K562 (cell line): ENCODE results near the gene COX7A1. TPM values are rescaled to one million over a fixed set of nuclear protein-coding genes. Genes with fewer than 3 reads are reported as not detected.

Experiments
- ATAC-seq: fragments of 200-7000 bp; cut with Tn5 transposase; 3 replicates; pipeline ENCODE4 v1.9.1; 2020; ENCODE audit warnings: moderate library complexity
- Bru-seq: library from RNA; stranded (reverse); fragments of 400-500 nt; gene quantifications from one replicate; lab custom pipeline; 2021; lab: Mats Ljungman, UMichigan
- BruChase-seq, 2 experiments: library from RNA; stranded (reverse); fragments of 400-500 nt; gene quantifications; one replicate each; lab custom pipeline; 2021; lab: Mats Ljungman, UMichigan
- BruUV-seq: library from RNA; stranded (reverse); fragments of 400-500 nt; replicated peaks from 2 replicates; lab custom pipeline; 2021; lab: Mats Ljungman, UMichigan
- CTCF ChIA-PET: fragments of 300-600 bp; formaldehyde crosslinking; extraction: SDS; loops from one replicate; lab custom pipeline; 2021; ENCODE audit warnings: low intra/inter-chr PET ratio; lab: Yijun Ruan, JAX
- POLR2A ChIA-PET: fragments of 300-600, 350-650 bp; sonication (Branson Sonifier 250); formaldehyde crosslinking; extraction: SDS; loops from one replicate; lab custom pipeline; 2021; ENCODE audit warnings: antibody characterized with exemption, inconsistent platforms; lab: Yijun Ruan, JAX
- DNase-seq, 4 experiments: peaks; one replicate each; pipeline versions ENCODE4 v3.0.0 to v3.0.0-alpha.2; 2011 to 2018; ENCODE audit warnings: low spot score in 3 of 4, mixed read lengths in 3 of 4; ENCODE audit errors: extremely low read depth in 1 of 4
- FAIRE-seq: peaks from 2 replicates; lab custom pipeline; 2011; peaks lifted over from hg19 to GRCh38; lab: Jason Lieb, UNC
- H2AFZ ChIP-seq: 2 replicates; pipeline ENCODE4 v1.6.0; 2011; ENCODE audit warnings: low read depth, low read length, control low read depth, inconsistent platforms
- H3K27ac ChIP-seq: fragments of 200-600 bp; 3 replicates; pipeline ENCODE4 v1.8.0; 2011; ENCODE audit warnings: low read depth, mild to moderate bottlenecking, control low read depth, inconsistent platforms, low read length, moderate library complexity, mixed read lengths; ENCODE audit errors: extremely low read depth
- H3K27me3 ChIP-seq, 2 experiments: fragments of 300-600 bp in 1 of 2; 2 replicates in 1 of 2; 3 replicates in 1 of 2; pipeline versions ENCODE4 v1.6.0 to v1.8.0; 2011; ENCODE audit warnings: inconsistent platforms in 2 of 2, low read length in 2 of 2, mild to moderate bottlenecking in 1 of 2, mixed read lengths in 1 of 2, moderate library complexity in 1 of 2; ENCODE audit not compliant: control insufficient read depth in 2 of 2, insufficient read depth in 2 of 2
- H3K36me3 ChIP-seq: fragments of 300-600 bp; 3 replicates; pipeline ENCODE4 v1.8.0; 2011; ENCODE audit warnings: mild to moderate bottlenecking, low read length, inconsistent platforms; ENCODE audit not compliant: control insufficient read depth, insufficient read depth
- H3K4me1 ChIP-seq, 2 experiments: fragments of 200-600 bp in 1 of 2; replicated peaks in 1 of 2; 2 replicates in 1 of 2; 3 replicates in 1 of 2; pipeline versions ENCODE4 v1.5.1 to v1.8.0; 2011; ENCODE audit warnings: inconsistent platforms in 2 of 2, low read length in 2 of 2, mild to moderate bottlenecking in 1 of 2, mixed read lengths in 1 of 2, moderate library complexity in 1 of 2; ENCODE audit not compliant: control insufficient read depth in 2 of 2, insufficient read depth in 2 of 2
- H3K4me2 ChIP-seq: 2 replicates; pipeline ENCODE4 v1.6.1; 2011; ENCODE audit warnings: low read length, control low read depth, inconsistent platforms, mixed read lengths; ENCODE audit not compliant: insufficient read depth
- H3K4me3 ChIP-seq: fragments of 200-600 bp; sonication (generic), shearing (Covaris generic); 2 replicates; pipeline ENCODE4 v1.5.1; 2016; ENCODE audit warnings: control low read depth, inconsistent platforms
- H3K79me2 ChIP-seq: fragments of 200-600 bp; 3 replicates; pipeline ENCODE4 v1.8.0; 2011; ENCODE audit warnings: low read length, inconsistent platforms; ENCODE audit not compliant: control insufficient read depth, insufficient read depth
- H3K9ac ChIP-seq, 2 experiments: 2 replicates each; pipeline versions ENCODE4 v1.6.0 to v1.6.1; 2011; ENCODE audit warnings: low read depth in 2 of 2, low read length in 2 of 2, control low read depth in 1 of 2, inconsistent platforms in 1 of 2, mild to moderate bottlenecking in 1 of 2, mixed read lengths in 1 of 2; ENCODE audit not compliant: insufficient read depth in 1 of 2
- H3K9me1 ChIP-seq: one replicate; pipeline ENCODE4 v1.6.0; 2011; ENCODE audit warnings: inconsistent platforms, mild to moderate bottlenecking, low read length, moderate library complexity; ENCODE audit not compliant: control insufficient read depth, insufficient read depth
- H3K9me3 ChIP-seq: replicated peaks from 2 replicates; pipeline ENCODE4 v1.5.1; 2011; ENCODE audit warnings: low read depth, low read length, inconsistent platforms; ENCODE audit not compliant: control insufficient read depth, insufficient read depth
- H4K20me1 ChIP-seq: replicated peaks from 2 replicates; pipeline ENCODE4 v1.6.1; 2011; ENCODE audit warnings: low read length, inconsistent platforms, mixed read lengths; ENCODE audit not compliant: control insufficient read depth, insufficient read depth
- HEY1 ChIP-seq: fragments of 250-450 bp; sonication (Bioruptor Pico); IDR thresholded peaks from 2 replicates; pipeline ENCODE4 v1.5.0; 2020; ENCODE audit warnings: mild to moderate bottlenecking, moderate library complexity, borderline replicate concordance
- POLR2G ChIP-seq: fragments of 200-400 bp; formaldehyde crosslinking; IDR thresholded peaks from 2 replicates; pipeline ENCODE4 v1.6.1; 2017; ENCODE audit warnings: low read depth, mild to moderate bottlenecking, antibody characterized with exemption, low read length, moderate library complexity
- RBFOX2 ChIP-seq: fragments of 200-400 bp; formaldehyde crosslinking; IDR thresholded peaks from 2 replicates; pipeline ENCODE4 v1.6.1; 2017; ENCODE audit warnings: low read depth, mild to moderate bottlenecking, low read length, moderate library complexity
- ZNF444 ChIP-seq: fragments of 250-450 bp; sonication (Bioruptor Pico); IDR thresholded peaks from 2 replicates; pipeline ENCODE4 v1.4.0; 2020; ENCODE audit warnings: mild to moderate bottlenecking, moderate library complexity
- WGBS: fragments of 100-300 bp; shearing (Covaris generic); methylation state at CpG from one replicate; pipeline ENCODE4 v1.1.6; 2016; ENCODE audit warnings: low coverage, mixed read lengths; ENCODE audit not compliant: insufficient coverage; ENCODE audit errors: missing lambda C conversion rate; 5-methylcytosine and 5-hydroxymethylcytosine counted together
- in situ Hi-C: fragments of 300-500 bp; cut with MboI; formaldehyde crosslinking; loops from 4 replicates; pipeline ENCODE4 v1.15.0; 2018; ENCODE audit warnings: inconsistent platforms, mixed read lengths
- intact Hi-C: fragments of 100-400 bp; cut with micrococcal nuclease; formaldehyde crosslinking; loops from 2 replicates; pipeline ENCODE4 v1.14.2; 2022
- long read RNA-seq, 3 experiments: library from polyadenylated mRNA in 2 of 3; library from RNA in 1 of 3; unstranded in 2 of 3; stranded (forward) in 1 of 3; transcript quantifications; one replicate each; pipeline ENCODE4 v2.0.0, GENCODE V29; 2019 to 2022
- polyA minus RNA-seq, 3 experiments: library from RNA; depleted of rRNA, polyadenylated mRNA; stranded (reverse); fragments of >200 nt; gene quantifications; 2 replicates each; pipeline ENCODE4 v1.2.3, GENCODE V29; 2011
- polyA plus RNA-seq, 8 experiments: library from polyadenylated mRNA; depleted of rRNA in 4 of 8; stranded (reverse) in 5 of 8; unstranded in 3 of 8; fragments of >200 nt; fragmentation: Nextera tagmentation in 2 of 8; fragmentation: Illumina TruSeq in 1 of 8; extraction: Ambion mirVana in 2 of 8; extraction: Trizol in 1 of 8; gene quantifications; 2 replicates each; pipeline versions ENCODE4 v1.2.1 to v1.2.3, GENCODE V29; 2011 to 2014; ENCODE audit warnings: inconsistent platforms in 1 of 8, missing spikeins in 1 of 8
- total RNA-seq, 7 experiments: library from RNA; depleted of rRNA in 6 of 7; stranded (reverse); fragments of >200 nt in 6 of 7; fragmentation: Illumina TruSeq in 2 of 7; extraction: Trizol in 2 of 7; gene quantifications; 2 replicates each; pipeline versions ENCODE4 v1.2.1 to v1.2.3, GENCODE V29; 2011 to 2021; ENCODE audit warnings: low replicate concordance in 1 of 7

The COX7A1 gene
- not detected in 2 replicates for total RNA-seq (2011; cell fraction: chromatin; rRNA removed; ENCODE audit: low replicate concordance)
- total RNA-seq (2011; cell fraction: nucleolus; rRNA removed), result not detected in 2 replicates
- not detected in 2 replicates for total RNA-seq (2011; cell fraction: nucleoplasm; rRNA removed)
- total RNA-seq (2014; rRNA removed) (not detected in 2 replicates), total RNA-seq (2014; rRNA removed; fragmentation: Illumina TruSeq; extraction: Trizol) (not detected in 2 replicates), total RNA-seq (2015; rRNA removed; fragmentation: Illumina TruSeq; extraction: Trizol) (not detected in 2 replicates), total RNA-seq (2021) (not detected in 2 replicates), polyA plus RNA-seq (2011; rRNA removed) (not detected in 2 replicates), polyA plus RNA-seq (2014; fragmentation: Illumina TruSeq; extraction: Trizol) (not detected in 2 replicates), polyA plus RNA-seq (2014; fragmentation: Nextera tagmentation; extraction: Ambion mirVana) (under 1 TPM in 1 of 2 experiments, not detected in 1; 0.08 TPM), polyA plus RNA-seq (2014; rRNA removed) (not detected in 2 replicates), polyA minus RNA-seq (2011; rRNA and poly(A)+ RNA removed) (not detected in 2 replicates), Bru-seq, nascent RNA (not detected), BruChase-seq, experiment 1, labeled RNA remaining after a 2-hour chase (not detected), BruChase-seq, experiment 2, labeled RNA remaining after a 6-hour chase (not detected)
- polyA plus RNA-seq (2011; cell fraction: cytosol; rRNA removed), result not detected in 2 replicates
- not detected in 2 replicates for polyA plus RNA-seq (2011; cell fraction: nucleus; rRNA removed)
- not detected in 2 replicates for polyA plus RNA-seq (2012)
- not detected in 2 replicates for polyA minus RNA-seq (2011; cell fraction: cytosol; rRNA and poly(A)+ RNA removed)
- not detected in 2 replicates for polyA minus RNA-seq (2011; cell fraction: nucleus; rRNA and poly(A)+ RNA removed)
- long read RNA-seq, experiment 1, result 0 reads
- long read RNA-seq, experiment 2, result 0 reads
- long read RNA-seq, experiment 3, result 0 reads

DNA sequence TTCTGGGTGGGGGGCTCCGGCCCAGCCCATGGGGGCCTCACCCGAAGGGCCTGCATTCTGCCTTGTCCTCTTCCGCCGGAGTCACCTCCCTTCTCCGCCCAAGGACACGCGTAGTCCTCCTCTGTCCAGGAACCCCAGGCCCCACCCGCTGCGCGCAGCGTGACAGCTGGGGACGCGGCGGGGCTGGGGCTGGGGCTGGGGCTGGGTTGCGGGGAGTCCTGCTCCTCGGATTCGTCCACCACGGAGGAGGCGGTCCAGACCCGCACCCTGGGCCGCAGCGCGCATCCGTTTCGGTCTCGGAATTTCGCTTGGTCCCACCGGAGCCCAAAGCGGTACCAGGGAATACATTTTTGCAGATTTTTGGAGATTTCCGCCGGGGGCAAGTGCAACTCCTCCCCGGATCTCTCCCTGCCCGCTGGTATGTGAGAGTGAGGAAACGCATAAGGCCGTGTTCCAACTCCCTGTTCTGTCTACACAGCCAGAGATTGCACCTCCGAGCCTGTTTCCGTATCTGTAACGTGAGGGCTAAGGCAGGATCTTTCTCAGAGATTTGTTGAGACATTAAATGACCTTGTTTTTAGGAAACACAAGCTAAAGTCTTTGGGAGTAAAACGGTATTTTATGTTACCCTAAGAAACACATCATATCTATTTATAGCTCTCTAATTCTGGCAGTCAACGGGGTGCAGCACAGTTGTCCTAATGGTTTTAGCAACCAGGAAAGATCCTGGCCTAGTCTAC is at the start of gene COX7A1:
Gene COX7A1 (minus strand): TSS at position 96 of the 740 bp plus-strand sequence. CDS start 40 bp downstream, at position 56.
- Histone ChIP-seq H3K4me1 (peaks cover 0 to 13% of the 10 kb centered on the region in 2 experiments; a peak in 2 of 5 replicates), H3K27me3 (no peaks in the 10 kb centered on the region), H3K27ac (no peak within 1 kb of the TSS), H2AFZ (no peak within 1 kb of the TSS), H3K4me3 (no peak within 1 kb of the TSS), H3K9me1 (no peaks in the 10 kb centered on the region), H3K9me3 (no peaks in the 10 kb centered on the region), H3K79me2 (no peaks in the 10 kb centered on the region), H4K20me1 (no peaks in the 10 kb centered on the region), H3K4me2 (no peak within 1 kb of the TSS), H3K36me3 (peaks cover 42% of the 10 kb centered on the region; the same call in 2 of the 3 replicates), H3K9ac (no peak within 1 kb of the TSS)
- ATAC-seq (peak; percentile 44; the same call in 2 of the 3 replicates), FAIRE-seq (no peak), DNase-seq (no peak)
- in situ Hi-C loops, result no loop called here
- TF ChIP-seq RBFOX2 (peak; percentile 46; the same call in 1 of the 2 replicates), HEY1 (CRISPR knock-in tag) (no peak), ZNF444 (no peak), POLR2G (peak; percentile 12; the same call in 1 of the 2 replicates)
- intact Hi-C loops, result no loop called here
- BruUV-seq, result no TSS peak
- CTCF ChIA-PET, result no interaction called here
- 91% methylated on average over 10 of the region's 40 CpGs for WGBS
- POLR2A ChIA-PET, result interaction anchor here (0.5 to 1.7 kb wide), 4 partner anchors 48 to 209 kb away, joined by 3 to 4 read pairs (median 4); partner anchors contain the start of genes ZNF146 and ZNF565
